GM10847 (cell line): ENCODE measurements around the gene RUNX3.

Experiments used
- POLR2A ChIP-seq: IDR thresholded peaks from 2 replicates; pipeline ENCODE4 v1.6.1; 2011; ENCODE audit not compliant: insufficient read length; ENCODE audit errors: extremely low read depth

The RUNX3 gene

DNA sequence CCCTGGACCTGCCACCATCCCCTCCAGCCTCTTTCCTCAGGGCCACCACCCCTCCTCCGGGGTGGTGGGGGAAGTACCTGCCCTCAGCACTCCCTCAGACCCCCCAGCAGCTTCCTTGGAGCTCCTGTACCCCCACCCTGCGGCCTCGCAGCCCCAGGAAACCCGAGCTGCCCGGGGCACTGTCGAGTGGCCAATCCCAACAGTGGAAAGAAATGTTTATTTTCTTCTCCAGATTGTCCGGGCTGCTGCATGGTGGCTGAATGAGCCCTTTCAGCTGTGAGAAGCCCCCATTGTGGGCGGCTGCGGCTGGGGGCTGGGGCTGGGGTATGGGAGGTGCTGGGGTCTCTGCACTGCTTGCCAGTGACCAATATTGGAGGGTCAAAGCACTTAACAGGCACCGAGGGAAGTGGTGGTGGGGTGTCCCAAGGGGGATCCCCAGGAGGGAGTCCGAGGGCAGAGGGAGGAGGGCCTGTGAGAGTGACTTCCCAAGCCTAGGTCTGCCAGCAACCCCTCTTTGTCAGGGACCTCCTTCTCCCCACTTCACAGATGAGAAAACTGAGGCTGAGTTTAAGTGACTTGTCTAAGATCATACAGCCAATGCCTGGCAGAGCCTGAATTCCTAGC, 25.2 kb downstream of the RUNX3 start:
- TF ChIP-seq POLR2A = no peak

DNA sequence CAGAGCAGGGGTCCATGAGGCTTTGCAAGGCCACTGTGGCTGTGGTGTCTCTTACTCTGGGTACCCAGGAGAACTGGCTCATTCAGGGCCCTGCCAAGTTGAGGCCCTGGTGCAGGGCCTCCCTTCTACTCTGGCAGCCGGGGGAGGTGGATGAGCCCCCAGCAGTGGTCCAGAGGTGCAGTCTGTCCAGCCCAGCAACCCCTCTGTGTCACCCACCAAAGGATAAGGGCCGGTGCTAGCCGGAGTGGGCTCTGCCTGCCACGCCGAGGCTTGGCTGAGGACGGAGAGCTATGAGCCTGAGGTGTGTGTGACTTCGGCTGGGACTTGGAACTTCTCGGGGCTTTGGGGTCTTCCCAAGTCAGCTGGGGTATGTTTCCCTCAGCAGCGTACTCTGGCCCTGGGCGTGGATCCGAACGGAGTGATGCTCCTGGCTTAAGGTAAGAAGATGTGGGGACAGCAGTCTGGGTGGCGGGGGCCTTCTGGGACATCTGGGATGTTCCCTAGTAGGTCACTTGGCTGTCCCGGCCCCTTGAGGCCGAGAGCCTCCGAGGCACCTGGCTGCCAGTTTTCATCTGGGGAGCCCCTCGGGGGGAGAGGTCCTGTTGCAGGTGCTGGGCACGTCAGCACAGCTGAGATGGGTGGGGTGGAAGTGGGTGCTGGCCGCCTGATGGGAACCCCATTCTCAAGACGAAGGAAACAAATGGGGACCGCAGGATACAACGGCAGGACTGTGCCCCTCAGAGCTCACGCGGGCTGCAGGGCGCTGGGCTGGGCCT, 25.9 kb downstream of the RUNX3 start:
- TF ChIP-seq POLR2A = no peak

DNA sequence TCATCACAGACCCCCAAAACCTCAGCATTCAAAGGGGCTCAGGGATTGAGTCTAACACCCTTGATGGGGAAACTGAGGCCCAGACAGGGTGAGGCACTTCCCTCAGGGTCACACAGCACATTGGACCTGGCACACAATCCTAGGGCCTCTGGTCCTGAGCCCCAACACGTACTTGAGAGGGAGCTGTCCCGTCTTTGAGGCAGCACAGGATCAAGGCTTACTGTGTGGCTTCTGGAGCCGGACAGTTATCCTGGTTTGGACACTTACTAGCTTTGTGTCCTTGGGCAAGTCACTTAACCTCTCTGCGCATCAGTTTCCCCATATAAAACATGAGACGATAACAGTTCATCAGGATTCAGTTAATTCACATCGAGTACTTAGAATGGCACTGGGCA, 26.5 kb downstream of the RUNX3 start:
- no peak for TF ChIP-seq POLR2A

DNA sequence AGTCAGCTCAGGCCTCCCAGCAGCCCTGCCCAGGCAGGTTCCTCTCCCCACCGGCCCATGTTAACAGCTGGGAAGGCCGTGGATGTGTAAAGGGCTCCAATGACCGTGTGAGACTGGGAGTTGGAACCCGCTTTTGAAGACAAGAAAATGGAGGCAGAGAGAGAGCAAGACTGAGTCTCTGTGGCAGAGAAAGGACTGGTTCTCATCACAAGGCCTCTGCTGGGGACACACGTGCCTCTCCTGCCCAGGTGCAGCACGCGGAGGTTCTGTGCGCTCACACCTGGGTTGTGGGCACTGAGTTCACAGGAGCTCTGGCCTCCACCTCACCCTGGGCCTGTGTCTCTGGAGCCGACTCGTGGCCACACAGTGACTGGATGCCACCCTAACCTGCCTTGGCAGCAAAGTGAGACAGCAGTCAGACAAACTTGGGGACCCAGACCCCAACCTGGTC, 27.0 kb downstream of the RUNX3 start:
- TF ChIP-seq POLR2A = no peak

DNA sequence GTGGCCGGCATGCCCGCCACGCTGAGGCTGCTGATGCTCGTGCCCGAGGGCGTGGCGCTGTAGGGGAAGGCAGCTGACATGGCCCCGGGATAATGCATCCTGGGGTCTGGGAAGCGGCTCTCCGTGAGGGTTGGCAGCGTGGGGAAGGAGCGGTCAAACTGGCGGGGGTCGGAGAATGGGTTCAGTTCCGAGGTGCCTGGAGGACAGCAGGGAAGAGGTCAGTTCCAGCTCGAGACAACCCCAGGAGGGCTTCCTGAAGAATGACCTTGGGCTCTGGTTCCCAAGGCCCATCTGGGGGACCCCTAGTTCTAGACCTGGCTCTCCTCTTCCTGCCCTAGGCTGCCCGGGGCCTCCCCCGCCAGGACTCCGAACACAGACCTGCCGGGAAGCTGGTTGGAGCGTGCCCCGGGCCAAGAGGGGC, 27.6 kb downstream of the RUNX3 start:
- TF ChIP-seq POLR2A = no peak

DNA sequence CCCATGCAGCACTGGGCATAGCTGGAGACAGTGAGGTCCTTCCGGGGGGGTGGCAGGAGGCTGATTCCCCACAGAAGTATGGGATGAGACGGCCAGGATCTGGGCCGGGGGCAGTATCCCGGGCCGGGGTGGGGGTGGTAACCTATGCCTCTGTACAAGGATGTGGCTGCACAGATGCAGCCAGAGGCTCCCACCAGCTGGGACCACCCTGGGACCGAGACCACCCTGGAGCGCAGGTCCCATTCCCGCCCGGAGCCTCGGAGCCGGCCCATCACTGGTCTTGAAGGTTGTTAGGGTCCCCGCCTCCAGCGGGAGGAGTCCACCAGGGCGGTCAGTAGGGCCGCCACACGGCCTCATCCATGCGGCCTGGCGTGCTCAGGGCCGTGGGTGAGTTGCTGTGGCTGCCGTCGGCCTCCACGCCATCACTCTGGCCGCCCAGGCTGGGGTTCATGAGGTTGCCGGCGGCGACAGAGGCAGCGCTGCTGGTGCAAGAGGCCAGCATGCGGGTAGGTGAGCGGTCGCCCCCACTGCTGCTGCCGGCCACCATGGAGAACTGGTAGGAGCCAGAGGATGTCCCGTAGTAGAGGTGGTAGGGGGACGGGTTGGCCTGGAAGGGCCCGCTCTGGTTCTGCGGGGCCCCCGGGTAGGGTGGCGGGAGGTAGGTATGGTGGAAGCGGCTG, 28.1 kb downstream of the RUNX3 start:
- peak; percentile 30 for TF ChIP-seq POLR2A

DNA sequence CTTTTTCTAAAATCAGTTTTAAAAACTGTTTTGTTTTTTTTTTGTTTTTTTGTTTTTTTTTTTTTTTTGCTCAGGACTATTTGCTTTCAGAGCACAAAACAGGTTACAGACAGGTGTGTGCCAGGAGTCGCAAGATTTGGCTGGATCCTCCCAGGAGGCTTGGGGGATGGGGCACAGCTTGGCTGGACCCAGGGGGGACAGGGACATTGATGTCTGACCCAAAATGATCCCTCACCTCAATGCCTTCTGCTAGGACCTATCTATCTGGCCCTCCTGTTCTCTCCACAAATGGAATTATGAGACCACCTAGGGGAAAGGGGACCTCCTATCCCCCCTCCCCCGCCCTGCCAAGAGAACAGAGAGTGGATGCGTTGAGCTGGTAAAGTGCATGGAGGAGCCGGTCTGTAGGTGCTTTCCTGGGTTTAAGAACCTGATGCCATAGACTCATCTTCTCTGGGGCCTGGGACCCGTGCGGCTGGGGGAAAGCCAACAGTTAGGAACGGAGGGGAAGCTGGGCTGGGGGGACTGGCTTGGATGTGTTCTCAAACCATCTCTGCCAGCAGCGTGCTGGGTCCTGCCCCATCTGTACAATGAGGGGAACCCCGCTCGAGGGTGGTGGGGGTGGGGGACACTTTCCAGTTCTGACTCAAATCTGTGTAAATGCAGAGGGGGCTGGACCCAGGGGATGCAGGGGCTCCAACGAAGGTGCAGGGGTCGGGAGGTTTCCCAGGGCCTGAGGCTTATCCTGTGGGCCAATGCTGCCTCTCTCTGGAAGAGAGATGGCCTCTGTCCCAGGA, 28.9 kb downstream of the RUNX3 start:
- TF ChIP-seq POLR2A = no peak

DNA sequence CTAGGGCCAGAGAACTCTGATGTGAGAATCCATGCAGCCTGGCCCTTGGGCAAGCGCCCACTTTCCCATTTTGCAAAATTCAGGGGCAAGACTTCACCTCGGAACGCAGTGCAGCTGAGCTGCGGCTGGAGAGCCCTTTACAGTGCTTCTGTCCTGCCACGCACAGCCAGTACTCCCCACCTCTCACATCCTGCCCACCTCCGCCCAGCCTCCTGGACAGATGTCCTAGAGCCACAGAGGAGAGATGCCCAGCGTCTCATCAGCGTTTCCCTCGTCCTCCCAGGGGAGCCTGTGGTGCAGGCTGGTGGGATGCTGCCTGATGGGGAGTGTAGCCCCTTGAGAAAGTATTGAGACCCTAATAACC, 29.6 kb downstream of the RUNX3 start:
- peak; percentile 20 for TF ChIP-seq POLR2A

DNA sequence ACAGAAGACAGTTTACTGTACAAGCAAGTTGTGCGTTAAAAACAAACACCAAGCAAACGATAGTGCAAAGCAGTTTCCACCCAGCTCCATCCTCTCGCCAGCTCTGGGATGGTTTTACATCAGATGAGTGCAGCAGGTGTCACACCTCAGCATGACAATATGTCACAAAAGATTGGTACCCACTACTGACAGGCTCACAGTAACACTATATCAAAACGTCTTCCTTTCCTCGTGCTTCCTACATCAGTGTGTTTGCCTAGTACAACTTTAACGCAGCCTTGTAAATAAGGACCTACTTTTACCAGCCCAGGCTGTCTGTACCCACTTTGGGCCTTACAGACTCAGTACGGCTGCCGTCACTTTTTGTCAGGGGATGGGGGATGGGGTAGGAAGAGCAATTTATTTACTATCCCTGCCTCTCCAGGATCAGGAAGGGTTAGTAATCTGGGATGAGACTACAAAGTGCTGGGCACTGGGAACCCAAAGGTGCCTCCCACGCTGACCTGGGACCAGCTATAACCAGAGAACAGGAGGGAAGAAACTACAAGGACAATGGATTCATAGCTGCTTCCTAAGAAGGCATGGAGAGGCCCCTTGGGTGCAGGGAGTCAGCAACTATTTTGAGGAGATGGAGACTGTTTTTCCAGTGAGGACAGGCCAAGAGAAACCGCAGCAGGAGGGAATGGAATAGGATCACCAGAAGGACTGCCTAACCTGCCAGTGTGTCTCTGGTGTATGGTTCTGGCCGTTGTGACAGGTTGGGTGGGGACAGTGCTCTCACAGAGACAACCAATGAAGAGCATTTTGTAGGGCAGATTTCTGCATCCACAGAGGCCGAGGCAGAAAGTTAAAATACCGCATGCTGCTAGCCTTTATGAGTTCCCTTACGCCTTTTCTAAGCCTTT, 30.2 kb downstream of the RUNX3 start:
- peak; percentile 18 for TF ChIP-seq POLR2A

DNA sequence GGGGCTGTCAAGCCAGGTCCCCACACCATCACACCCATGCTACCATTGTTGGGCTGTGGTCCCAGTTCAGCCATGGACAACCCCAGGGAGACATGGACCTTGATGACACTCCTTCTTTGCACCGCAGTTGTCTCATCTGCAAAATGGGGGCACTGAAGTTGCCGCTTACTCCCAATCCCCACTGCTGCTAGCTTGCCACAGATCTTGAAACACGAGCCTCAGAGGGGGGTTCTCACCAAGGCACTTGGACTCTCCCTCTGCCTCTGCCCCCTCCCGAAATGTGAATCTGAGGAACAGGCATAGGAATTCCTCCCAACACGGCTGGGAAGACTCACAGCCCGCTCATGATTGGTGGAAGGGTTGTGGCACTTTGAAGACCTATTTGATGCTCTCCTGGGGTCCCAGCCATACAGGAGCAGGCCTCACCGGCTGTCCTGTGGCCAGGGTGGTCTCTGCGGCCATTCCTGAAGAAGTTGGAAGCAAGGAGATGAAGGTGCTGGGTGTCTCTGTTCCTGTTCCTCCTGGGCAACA, 31.1 kb downstream of the RUNX3 start:
- no peak for TF ChIP-seq POLR2A

DNA sequence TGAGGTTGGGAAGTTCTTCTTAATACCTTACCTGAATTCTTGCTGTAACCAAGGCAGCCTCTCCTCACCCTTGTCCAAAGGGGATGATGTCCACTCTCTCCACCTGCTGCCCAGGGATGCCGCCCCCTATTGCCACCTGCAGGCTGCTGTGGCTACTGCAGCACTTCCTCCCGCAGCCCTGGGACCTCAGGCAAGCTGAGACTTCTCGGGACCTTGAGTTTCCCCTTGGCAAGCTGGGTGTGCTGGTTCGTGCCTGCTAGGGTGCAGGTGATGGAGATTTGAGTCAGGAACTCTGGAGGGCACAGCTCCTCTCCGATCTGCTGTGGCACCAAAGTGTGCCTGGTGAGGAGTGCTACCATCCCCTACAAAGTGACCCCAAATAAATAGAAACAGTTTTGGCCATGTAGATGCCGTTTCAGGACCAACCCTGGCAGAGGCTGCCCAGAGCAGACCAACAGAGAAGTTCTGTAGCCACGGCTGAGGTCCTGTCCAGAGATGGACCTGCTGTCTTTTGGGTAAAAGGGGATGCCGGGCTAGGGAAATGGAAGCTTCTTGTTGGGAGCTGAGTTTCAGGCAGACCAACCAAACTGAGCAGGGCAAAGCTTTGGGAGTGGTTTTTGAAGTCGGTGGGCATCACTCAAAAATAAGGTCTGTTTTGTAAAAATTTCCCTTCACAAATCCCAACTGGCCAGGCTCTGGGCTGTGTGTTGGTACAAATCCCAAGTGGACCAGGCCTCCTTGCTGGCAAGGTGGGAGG, 31.7 kb downstream of the RUNX3 start:
- no peak for TF ChIP-seq POLR2A

DNA sequence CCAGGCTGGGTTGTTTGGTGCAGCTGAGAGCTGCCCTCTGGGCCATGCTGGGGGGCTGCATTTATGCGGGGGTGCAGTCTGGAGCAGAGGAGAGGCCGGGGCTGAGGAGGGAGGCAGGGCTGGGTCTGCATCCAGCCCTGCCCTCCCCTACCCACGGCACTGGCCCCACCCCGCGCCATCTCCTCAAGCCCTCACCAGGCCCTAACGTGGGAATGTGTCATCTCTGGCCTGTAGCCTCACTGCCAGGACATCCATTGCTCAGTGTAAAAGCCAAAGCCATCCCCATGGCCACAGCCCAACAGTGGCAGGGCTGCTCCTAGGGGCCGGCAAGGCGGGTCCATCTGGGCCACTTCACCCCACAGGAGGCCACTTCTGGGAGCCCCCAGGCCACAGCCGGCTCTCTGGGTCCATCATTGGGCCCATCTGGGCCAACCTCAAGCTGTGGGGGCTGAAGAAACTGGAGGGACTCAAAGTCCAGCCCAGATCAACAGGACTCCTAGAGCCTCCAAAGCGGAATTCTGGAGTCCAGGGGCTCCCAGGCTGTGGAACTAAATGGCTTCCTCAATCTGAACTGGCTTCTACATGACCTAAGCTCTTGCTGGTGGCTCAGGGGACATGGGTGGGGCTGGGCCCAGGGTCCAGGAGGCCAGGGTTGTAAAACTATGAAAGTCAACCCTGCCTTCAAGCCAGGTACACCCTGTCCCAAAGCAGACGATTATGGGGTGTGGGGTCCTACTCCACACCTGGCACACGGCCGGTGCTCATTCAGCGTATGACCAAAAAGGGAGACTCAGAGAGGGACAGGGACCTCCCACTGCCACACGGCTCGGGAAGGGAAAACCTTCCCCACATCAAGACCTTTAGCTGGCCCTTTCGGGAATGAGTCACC, 32.6 kb downstream of the RUNX3 start:
- TF ChIP-seq POLR2A = no peak

DNA sequence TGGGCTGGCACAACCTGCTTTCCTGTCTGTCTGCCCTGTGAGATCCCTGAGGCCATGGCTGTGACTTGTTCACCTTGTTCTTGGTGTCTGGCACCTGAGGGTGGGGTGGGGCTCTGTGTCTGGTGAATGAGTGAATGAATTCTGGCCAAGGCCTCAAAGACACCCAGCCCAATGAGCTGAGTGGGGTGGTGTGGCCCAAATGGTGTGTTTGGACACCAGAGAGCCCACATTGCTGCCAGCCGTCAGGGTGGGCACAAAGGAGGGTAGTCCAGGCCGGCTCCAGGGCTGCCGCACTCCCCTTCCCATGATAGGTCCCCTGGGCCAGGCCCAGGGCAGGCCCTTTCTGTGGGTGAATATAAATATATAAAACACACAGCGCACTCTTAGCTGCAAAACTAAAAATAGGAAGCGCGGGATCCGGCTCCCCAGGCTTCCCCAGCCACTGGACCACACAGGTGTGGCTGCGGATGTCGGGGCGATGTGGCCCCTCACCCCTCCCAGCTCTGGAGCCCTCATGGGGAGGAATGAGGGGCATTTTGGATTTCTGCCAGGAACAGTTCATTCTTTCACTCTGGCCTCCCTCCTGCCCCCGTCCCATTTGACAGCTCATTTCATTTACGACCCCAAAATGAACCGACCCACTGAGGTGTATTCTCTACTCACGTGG, 33.3 kb downstream of the RUNX3 start:
- no peak for TF ChIP-seq POLR2A
